ENCODE measurements around the gene NTNG1.
"Not testable (repeated sequence)": the region's sequence is repeated elsewhere in the genome, so short reads cannot be mapped to it uniquely, and the experiment has no call there.

NTNG1 gene

GRCh38 chr1:107145637-107146036 lies 4.8 kb downstream of the NTNG1 start:
- DNase-seq (ENCODE audit: low spot score): no peak

GRCh38 chr1:107147843-107148242 lies 7.0 kb downstream of the NTNG1 start:
- DNase-seq (ENCODE audit: low spot score): no peak

- no peak for DNase-seq (ENCODE audit: low spot score)
These were observed 9.1 kb downstream of the NTNG1 start for GRCh38 chr1:107149946-107150345.

- no peak for DNase-seq (ENCODE audit: low spot score)
These were observed 10.5 kb downstream of the NTNG1 start for GRCh38 chr1:107151295-107151694.

- no peak for DNase-seq (ENCODE audit: low spot score)
These were observed 11.6 kb downstream of the NTNG1 start for GRCh38 chr1:107152395-107152794.

- no peak for DNase-seq (ENCODE audit: low spot score)
These were observed 12.2 kb downstream of the NTNG1 start for GRCh38 chr1:107153014-107153413.

GRCh38 chr1:107158496-107158895 lies 17.7 kb downstream of the NTNG1 start:
- DNase-seq (ENCODE audit: low spot score): no peak

GRCh38 chr1:107158991-107159390 lies 18.2 kb downstream of the NTNG1 start:
- DNase-seq (ENCODE audit: low spot score): no peak

- DNase-seq (ENCODE audit: low spot score): no peak
These were observed 21.9 kb downstream of the NTNG1 start for GRCh38 chr1:107162745-107163144.

GRCh38 chr1:107164901-107165300 lies 24.1 kb downstream of the NTNG1 start:
- not testable (repeated sequence) for DNase-seq (ENCODE audit: low spot score)

- DNase-seq (ENCODE audit: low spot score): no peak
These were observed 28.8 kb downstream of the NTNG1 start for GRCh38 chr1:107169615-107170014.

- no peak for DNase-seq (ENCODE audit: low spot score)
These were observed 30.5 kb downstream of the NTNG1 start for GRCh38 chr1:107171333-107171732.

GRCh38 chr1:107172450-107173170 lies 31.8 kb downstream of the NTNG1 start:
- no peak for DNase-seq (ENCODE audit: low spot score)

- no peak for DNase-seq (ENCODE audit: low spot score)
These were observed 34.5 kb downstream of the NTNG1 start for GRCh38 chr1:107175102-107175909.

- no peak for DNase-seq (ENCODE audit: low spot score)
These were observed 40.6 kb downstream of the NTNG1 start for GRCh38 chr1:107181253-107181969.

GRCh38 chr1:107183011-107183410 lies 42.2 kb downstream of the NTNG1 start:
- no peak for DNase-seq (ENCODE audit: low spot score)

- DNase-seq (ENCODE audit: low spot score): no peak
These were observed 44.0 kb downstream of the NTNG1 start for GRCh38 chr1:107184888-107185287.

GRCh38 chr1:107187399-107187798 lies 46.6 kb downstream of the NTNG1 start:
- DNase-seq (ENCODE audit: low spot score): no peak

GRCh38 chr1:107188160-107188559 lies 47.3 kb downstream of the NTNG1 start:
- no peak for DNase-seq (ENCODE audit: low spot score)

GRCh38 chr1:107194380-107194779 lies 53.5 kb downstream of the NTNG1 start:
- no peak for DNase-seq (ENCODE audit: low spot score)

GRCh38 chr1:107195476-107195875 lies 54.6 kb downstream of the NTNG1 start:
- DNase-seq (ENCODE audit: low spot score): no peak

GRCh38 chr1:107196973-107197562 lies 56.2 kb downstream of the NTNG1 start:
- DNase-seq (ENCODE audit: low spot score): no peak

Measured in left forelimb (tissue), 1 donor.